Fibroblast of skin of left biceps (primary cell): ENCODE measurements around the gene CMTM5.

Experiments used
- DNase-seq, 2 experiments: peaks; one replicate each; pipeline ENCODE4 v3.0.0-alpha.2; 2013; ENCODE audit warnings: low read depth in 2 of 2

The CMTM5 gene

GRCh38 chr14:23358042-23358441 is 18.8 kb upstream of the CMTM5 start:
- DNase-seq: no peak

- DNase-seq: no peak
Observed at GRCh38 chr14:23358553-23359166, 18.2 kb upstream of the CMTM5 start.

- no peak for DNase-seq
Observed at GRCh38 chr14:23359167-23359626, 17.6 kb upstream of the CMTM5 start.

GRCh38 chr14:23359722-23360447 is 17.0 kb upstream of the CMTM5 start:
- no peak for DNase-seq

GRCh38 chr14:23360496-23360895 is 16.4 kb upstream of the CMTM5 start:
- no peak for DNase-seq

GRCh38 chr14:23361320-23361719 is 15.5 kb upstream of the CMTM5 start:
- DNase-seq: no peak

GRCh38 chr14:23361763-23362162 is 15.1 kb upstream of the CMTM5 start:
- DNase-seq: no peak

GRCh38 chr14:23362200-23362599 is 14.6 kb upstream of the CMTM5 start:
- DNase-seq: no peak

- DNase-seq: no peak
Observed at GRCh38 chr14:23364164-23365035, 12.4 kb upstream of the CMTM5 start.

GRCh38 chr14:23365036-23365731 is 11.7 kb upstream of the CMTM5 start, which contains the start of gene EFS:
TSS of gene EFS (minus strand) at chr14:23365172. CDS start at chr14:23365025, 147 bp downstream.
- no peak for DNase-seq

- peak; percentile 54 to 58 for DNase-seq
Observed at GRCh38 chr14:23365732-23366425, 11.0 kb upstream of the CMTM5 start.

GRCh38 chr14:23366426-23366921 is 10.4 kb upstream of the CMTM5 start:
- DNase-seq: peak in 1 of 2 experiments; percentile 46

GRCh38 chr14:23370221-23370620 is 6.6 kb upstream of the CMTM5 start:
- DNase-seq: no peak

- DNase-seq: no peak
Observed at GRCh38 chr14:23371865-23372264, 5.0 kb upstream of the CMTM5 start.

- DNase-seq: no peak
Observed at GRCh38 chr14:23372509-23372908, 4.3 kb upstream of the CMTM5 start, which contains the start of gene IL25. TSS of gene IL25 (plus strand) at chr14:23372809.

- DNase-seq: no peak
Observed at GRCh38 chr14:23373041-23373440, 3.8 kb upstream of the CMTM5 start.

GRCh38 chr14:23375527-23376251 is 1.2 kb upstream of the CMTM5 start:
- DNase-seq: no peak

GRCh38 chr14:23377198-23377550 is 328 bp downstream of the CMTM5 start:
- DNase-seq: no peak

GRCh38 chr14:23377573-23378563 is 1.0 kb downstream of the CMTM5 start:
- DNase-seq: no peak
